ENCODE results near the gene POPDC3. TPM values are rescaled to one million over a fixed set of nuclear protein-coding genes. Genes with fewer than 3 reads are reported as not detected.

POPDC3 gene
- total and polyA plus RNA-seq, 2 of the 13 experiments (the other 11 are each of a cell fraction or from before 2014, with no cell fraction given) = 0.18 to 0.20 TPM

- POLR2A ChIA-PET = no interaction called here
- H3K27me3 ChIP-seq (ENCODE audit: control insufficient read depth in 1 of 2, insufficient read depth in 2 of 2, low read length in 2 of 2) = peaks cover 4 to 17% of the 10 kb centered on the region in 2 experiments; a peak in 3 of 5 replicates
- no peak overlapping the region for H3K27ac ChIP-seq (ENCODE audit: extremely low read length, insufficient read depth, low read length)
- 19% methylated on average over 4 of the region's 4 CpGs for WGBS (ENCODE audit: low lambda C conversion rate)
- H2AFZ ChIP-seq (ENCODE audit: low read length) = no peak overlapping the region
- CTCF ChIA-PET (ENCODE audit: low intra/inter-chr PET ratio, low total read pairs) = no interaction called here
- FAIRE-seq (peak; percentile 57), DNase-seq (ENCODE audit: low spot score) (peak; percentile 47), ATAC-seq (peak; percentile 87)
- no peaks in the 10 kb centered on the region for H4K20me1 ChIP-seq (ENCODE audit: insufficient read depth, low read length)
- in situ Hi-C loops (cut with HindIII; ENCODE audit: extremely low pct_ligation_motif_present, low pct_unique_long_range_greater_than_20kb) = no loop called here
- intact Hi-C loops (cut with micrococcal nuclease; ENCODE audit: unreplicated experiment) = no loop called here
- no peaks in the 10 kb centered on the region for H3K79me2 ChIP-seq (ENCODE audit: insufficient read depth, low read length)
- H3K4me3 ChIP-seq (replicated peaks in 1 of 3; ENCODE audit: insufficient read depth in 1 of 3, low read depth in 2 of 3, low read length in 3 of 3) = no peak overlapping the region
- H3K9ac ChIP-seq (ENCODE audit: insufficient read depth, low read depth, low read length) = no peak overlapping the region
- H3K4me1 ChIP-seq (ENCODE audit: insufficient read depth, low read length) = peaks cover 7% of the 10 kb centered on the region; the same call in 1 of the 2 replicates
- no peak overlapping the region for H3K4me2 ChIP-seq (ENCODE audit: low read depth, low read length)
- BruUV-seq (replicated peaks) = no TSS peak
- no peaks in the 10 kb centered on the region for H3K36me3 ChIP-seq (replicated peaks in 1 of 2; ENCODE audit: control insufficient read depth in 1 of 2, insufficient read depth in 2 of 2, low read length in 2 of 2)
- H3K9me3 ChIP-seq (ENCODE audit: low read length) = no peaks in the 10 kb centered on the region
- TF ChIP-seq GTF2F1 (IDR thresholded peaks at IDR 0.05; ENCODE audit: low read length) = no peak
- no peak for TF ChIP-seq ZNF224 (CRISPR knock-in tag; IDR thresholded peaks at IDR 0.05)
- TF ChIP-seq SATB2 (CRISPR knock-in tag; IDR thresholded peaks at IDR 0.05) = no peak
- peak; percentile 37 for TF ChIP-seq CTCF (CRISPR knock-in tag; IDR thresholded peaks at IDR 0.05)
- TF ChIP-seq ZNF570 (CRISPR knock-in tag; IDR thresholded peaks at IDR 0.05; ENCODE audit: borderline replicate concordance) = no peak
- no peak for TF ChIP-seq RBAK (CRISPR knock-in tag; IDR thresholded peaks at IDR 0.05)
- TF ChIP-seq TGIF2 (CRISPR knock-in tag; IDR thresholded peaks at IDR 0.05) = no peak
- TF ChIP-seq AKNA (CRISPR knock-in tag; IDR thresholded peaks at IDR 0.05; ENCODE audit: borderline replicate concordance) = no peak
- peak; percentile 16; the same call in 1 of the 2 replicates for TF ChIP-seq ZFY (CRISPR knock-in tag; IDR thresholded peaks at IDR 0.05)
- TF ChIP-seq HNRNPLL (IDR thresholded peaks at IDR 0.05; ENCODE audit: low read depth, low read length, poor library complexity, severe bottlenecking) = no peak
- no peak for TF ChIP-seq PRDM15 (CRISPR knock-in tag; IDR thresholded peaks at IDR 0.05)
- TF ChIP-seq ZBTB3 (CRISPR knock-in tag; IDR thresholded peaks at IDR 0.05; ENCODE audit: borderline replicate concordance, low read depth) = no peak
- no peak for TF ChIP-seq PAF1 (CRISPR knock-in tag; IDR thresholded peaks at IDR 0.05)
- TF ChIP-seq KMT2B (CRISPR knock-in tag; IDR thresholded peaks at IDR 0.05) = no peak
- TF ChIP-seq ZNF235 (CRISPR knock-in tag; IDR thresholded peaks at IDR 0.05; ENCODE audit: borderline replicate concordance) = no peak
- no peak for TF ChIP-seq ARHGAP35 (CRISPR knock-in tag; IDR thresholded peaks at IDR 0.05; ENCODE audit: borderline replicate concordance)
Observed at GRCh38 chr6:105135056-105135455, 44.8 kb downstream of the POPDC3 start.
